ENCODE measurements around the gene ZNF556.

- no peak for TF ChIP-seq CTCF (conservative IDR thresholded peaks at IDR 0.05; ENCODE audit: low read depth, low read length)
- no peak for TF ChIP-seq EZH2 (IDR thresholded peaks at IDR 0.05; ENCODE audit: low read length, unreplicated experiment)
- TF ChIP-seq EZH2phosphoT487 (IDR thresholded peaks at IDR 0.05; ENCODE audit: borderline replicate concordance, low read length), result no peak
These were observed 2.5 kb downstream of the ZNF556 start for GRCh38 chr19:2869618-2870017.

Data from PC-3 (cell line).